ENCODE data around the gene TUBG1. TPM values are rescaled to one million over a fixed set of nuclear protein-coding genes. Genes with fewer than 3 reads are reported as not detected.

TUBG1 gene
- total and polyA plus RNA-seq, 10 of the 15 experiments (the other 5 are each of a cell fraction or from before 2014, with no cell fraction given): 40.0 to 256 (median 107) TPM

GRCh38 chr17:42609182-42609813, at the start of gene TUBG1, which contains the start of gene RETREG3 (continued):
- peak; percentile 16 to 24 (median 20); a peak in 2 of 6 replicates for TF ChIP-seq CTCF (IDR thresholded peaks at IDR 0.05 in 2 of 3, conservative IDR thresholded peaks at IDR 0.05 in 1 of 3; ENCODE audit: control insufficient read depth in 2 of 3, extremely low read depth in 1 of 3, insufficient read depth in 1 of 3, low read depth in 3 of 3, low read length in 3 of 3)
- no peak for TF ChIP-seq CEBPZ (IDR thresholded peaks at IDR 0.05; ENCODE audit: low read depth, low read length)
- TF ChIP-seq CREM (IDR thresholded peaks at IDR 0.05; ENCODE audit: low read depth): no peak; the same call in 1 of the 2 replicates
- peak; percentile 24; the same call in 1 of the 2 replicates for TF ChIP-seq TCF12 (IDR thresholded peaks at IDR 0.05; ENCODE audit: low read depth, low read length)
- TF ChIP-seq MLLT1 (IDR thresholded peaks at IDR 0.05): 0 out of 2 replicates have a peak, but pooled peaks have one; percentile 43
- TF ChIP-seq ZNF687 (IDR thresholded peaks at IDR 0.05): peak; percentile 30; the same call in 1 of the 2 replicates
- TF ChIP-seq REST (IDR thresholded peaks at IDR 0.05; ENCODE audit: low read depth, low read length): no peak
- no peak for TF ChIP-seq NR2C1 (IDR thresholded peaks at IDR 0.05)
- TF ChIP-seq NFXL1 (IDR thresholded peaks at IDR 0.05; ENCODE audit: borderline replicate concordance): no peak
- TF ChIP-seq KDM1A (IDR thresholded peaks at IDR 0.05; ENCODE audit: borderline replicate concordance): no peak
- TF ChIP-seq CHD4 (IDR thresholded peaks at IDR 0.05): no peak
- no peak for TF ChIP-seq ATF2 (IDR thresholded peaks at IDR 0.05; ENCODE audit: low read length)
